Measurements from ENCODE around the gene GJA4.

Gene GJA4

GRCh38 chr1:34840426-34840825 is 47.6 kb downstream of the GJA4 start:
- no peak for DNase-seq

GRCh38 chr1:34842073-34842472 is 49.3 kb downstream of the GJA4 start:
- DNase-seq: no peak

- no peak for DNase-seq
These were observed 50.2 kb downstream of the GJA4 start for GRCh38 chr1:34842952-34843371.

GRCh38 chr1:34843392-34844251 is 50.8 kb downstream of the GJA4 start:
- DNase-seq: no peak

- DNase-seq: no peak
These were observed 51.4 kb downstream of the GJA4 start for GRCh38 chr1:34844252-34844634.

All from CD4-positive, alpha-beta T cell treated with Interleukin-15 for 1 hour (primary cell).